Measurements from ENCODE around the gene SHC1.

SHC1 gene

DNA sequence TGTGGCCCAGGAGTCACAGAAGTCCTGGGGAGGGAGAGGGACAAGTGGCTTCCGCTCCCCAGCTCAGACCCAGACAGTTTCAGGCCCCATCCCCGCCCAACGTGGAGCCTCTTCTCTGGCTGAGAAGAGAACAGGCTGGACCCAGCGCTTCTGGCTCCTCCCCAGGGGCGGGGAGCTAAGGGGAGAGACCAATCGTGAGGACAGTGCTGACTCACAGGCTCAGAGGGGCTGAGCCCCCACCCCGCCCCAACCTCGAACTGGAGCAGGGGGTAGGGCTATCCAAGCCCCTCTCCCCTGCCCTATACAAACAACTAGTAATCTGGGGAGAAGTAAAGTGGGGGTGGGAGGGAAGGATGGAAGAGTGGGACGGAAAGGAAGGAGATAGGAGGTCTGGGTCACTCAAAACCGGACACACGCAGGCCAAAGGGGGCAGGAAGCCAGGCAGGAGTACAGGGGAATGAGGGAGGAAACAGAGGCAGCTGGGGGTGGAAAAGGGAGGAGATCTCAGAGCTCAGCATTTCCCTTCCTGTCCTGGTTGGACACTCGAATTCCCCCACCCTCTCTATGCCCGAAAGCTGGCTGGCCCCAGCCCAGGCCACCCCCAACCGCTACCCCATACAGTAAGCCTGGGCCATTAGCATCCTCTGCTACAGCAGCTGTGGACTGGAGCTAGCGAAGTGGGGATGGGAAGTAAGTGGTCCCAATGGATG is at the start of gene SHC1:
Gene SHC1, minus strand, starts transcription at position 117 of the 710 bp plus-strand sequence. CDS start 221 bp downstream, outside the sequence.
- TF ChIP-seq POLR2A (IDR thresholded peaks at IDR 0.05; ENCODE audit: low read length) (peak; percentile 85), GATA1 (IDR thresholded peaks at IDR 0.05; ENCODE audit: low read depth, low read length) (no peak)
- DNase-seq, result peak; percentile 90 to 94

GRCh38 chr1:155019377-155020245 is 49.1 kb upstream of the SHC1 start:
- DNase-seq, result no peak
- TF ChIP-seq GATA1 (IDR thresholded peaks at IDR 0.05; ENCODE audit: low read depth, low read length) (no peak), POLR2A (IDR thresholded peaks at IDR 0.05; ENCODE audit: low read length) (no peak)

GRCh38 chr1:155018617-155019348 is 48.2 kb upstream of the SHC1 start:
- no peak for DNase-seq
- TF ChIP-seq GATA1 (IDR thresholded peaks at IDR 0.05; ENCODE audit: low read depth, low read length) (no peak), POLR2A (IDR thresholded peaks at IDR 0.05; ENCODE audit: low read length) (no peak)

DNA sequence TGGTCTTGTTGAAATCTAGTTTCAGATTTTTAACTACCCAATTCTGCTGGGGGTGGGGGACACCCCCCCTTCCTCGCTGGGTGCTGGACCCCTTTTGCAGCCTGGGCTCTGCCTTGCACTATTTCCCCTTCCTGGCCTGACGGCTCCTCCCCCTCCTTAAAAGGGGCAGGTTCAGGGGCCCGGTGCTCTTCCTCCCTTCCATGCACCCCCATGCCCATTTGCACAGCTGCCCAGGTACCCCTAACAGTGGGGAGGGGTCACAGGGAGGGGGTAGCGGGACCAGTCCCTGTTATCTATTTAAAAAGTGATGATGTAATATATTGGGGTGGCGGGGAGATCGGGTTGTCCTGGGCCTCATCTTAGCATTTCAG is 47.4 kb upstream of the SHC1 start:
- TF ChIP-seq GATA1 (IDR thresholded peaks at IDR 0.05; ENCODE audit: low read depth, low read length), result no peak
- no peak for TF ChIP-seq POLR2A (IDR thresholded peaks at IDR 0.05; ENCODE audit: low read length)
- DNase-seq, result no peak

DNA sequence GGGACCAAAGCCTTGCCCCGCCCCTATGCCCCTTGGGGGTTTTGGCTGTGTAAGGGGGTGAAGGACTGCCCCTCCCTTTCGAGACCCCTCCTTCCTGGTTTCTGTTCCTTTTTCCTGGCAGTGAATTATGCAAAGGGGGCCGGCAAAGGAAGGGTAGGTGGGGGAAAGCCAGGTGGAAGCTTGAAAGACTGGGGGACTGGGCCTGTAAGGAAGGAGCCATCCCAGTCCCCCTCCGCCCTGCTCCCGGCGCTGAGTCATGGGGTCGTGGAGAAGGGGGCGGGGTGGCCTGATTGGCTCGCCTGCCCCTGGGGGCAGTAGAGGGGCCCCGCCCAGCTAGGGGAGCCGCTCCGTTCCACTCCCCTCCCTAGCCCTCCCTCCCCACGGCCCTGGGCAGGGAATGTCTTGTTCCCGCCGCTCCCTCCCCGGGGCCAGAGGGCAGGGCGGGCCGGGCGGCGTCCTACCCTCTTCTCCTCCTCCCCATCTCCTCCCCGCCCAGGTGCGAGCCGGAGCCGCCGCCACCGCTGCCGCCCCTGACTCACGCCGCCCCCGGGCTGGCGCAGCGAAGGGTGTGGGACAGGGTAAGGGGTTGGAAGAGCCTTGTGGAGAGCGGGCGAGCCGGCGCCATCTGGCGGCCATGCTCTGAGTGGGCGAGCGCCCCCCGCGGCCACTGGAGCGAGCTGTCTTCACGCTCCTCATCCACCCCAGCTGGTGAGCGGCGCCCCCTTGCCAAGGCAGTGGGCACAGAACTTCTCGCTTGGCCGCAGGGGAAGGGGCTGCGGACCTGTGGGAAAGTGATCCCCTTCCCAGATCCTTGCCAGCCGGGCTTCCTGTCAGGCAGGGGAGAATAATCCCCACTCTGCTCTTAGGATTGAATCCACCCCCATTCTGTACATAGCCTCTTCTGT is 46.7 kb upstream of the SHC1 start:
- TF ChIP-seq POLR2A (IDR thresholded peaks at IDR 0.05; ENCODE audit: low read length) (peak; percentile 33), GATA1 (IDR thresholded peaks at IDR 0.05; ENCODE audit: low read depth, low read length) (no peak)
- DNase-seq, result peak; percentile 89 to 95

GRCh38 chr1:155016231-155016831 is 45.8 kb upstream of the SHC1 start:
- DNase-seq, result no peak
- TF ChIP-seq GATA1 (IDR thresholded peaks at IDR 0.05; ENCODE audit: low read depth, low read length), result no peak
- peak; percentile 7 for TF ChIP-seq POLR2A (IDR thresholded peaks at IDR 0.05; ENCODE audit: low read length)

DNA sequence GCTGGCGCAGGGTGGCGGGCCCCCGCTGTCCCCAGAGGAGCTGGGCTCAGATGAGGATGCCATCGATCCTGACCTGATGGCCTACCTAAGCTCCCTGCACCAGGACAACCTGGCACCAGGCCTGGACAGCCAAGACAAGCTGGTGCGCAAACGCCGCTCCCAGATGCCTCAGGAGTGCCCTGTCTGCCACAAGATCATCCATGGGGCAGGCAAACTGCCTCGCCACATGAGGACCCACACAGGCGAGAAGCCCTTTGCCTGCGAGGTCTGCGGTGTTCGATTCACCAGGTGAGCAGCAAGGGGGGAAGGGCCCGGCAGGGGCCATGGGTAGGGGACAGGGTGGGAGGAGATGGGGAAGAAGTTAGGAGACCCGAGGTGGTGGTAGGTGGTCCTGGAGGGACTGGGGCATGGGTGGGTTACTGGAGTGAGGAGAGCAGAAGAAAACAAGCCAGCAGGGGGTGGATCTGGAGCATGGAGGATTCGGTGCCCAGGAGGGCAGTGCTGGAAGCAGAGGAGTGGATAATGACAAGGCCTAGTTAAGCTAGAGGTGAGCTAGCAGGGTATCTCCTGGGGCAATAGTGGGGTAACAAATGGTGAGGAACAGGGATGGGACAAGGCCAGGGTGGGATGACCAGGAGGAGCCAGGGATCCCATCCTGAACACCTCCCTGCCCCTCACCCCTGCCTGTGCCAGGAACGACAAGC is 45.1 kb upstream of the SHC1 start:
- peak; percentile 14 for TF ChIP-seq POLR2A (IDR thresholded peaks at IDR 0.05; ENCODE audit: low read length)
- no peak for TF ChIP-seq GATA1 (IDR thresholded peaks at IDR 0.05; ENCODE audit: low read depth, low read length)
- no peak for DNase-seq

DNA sequence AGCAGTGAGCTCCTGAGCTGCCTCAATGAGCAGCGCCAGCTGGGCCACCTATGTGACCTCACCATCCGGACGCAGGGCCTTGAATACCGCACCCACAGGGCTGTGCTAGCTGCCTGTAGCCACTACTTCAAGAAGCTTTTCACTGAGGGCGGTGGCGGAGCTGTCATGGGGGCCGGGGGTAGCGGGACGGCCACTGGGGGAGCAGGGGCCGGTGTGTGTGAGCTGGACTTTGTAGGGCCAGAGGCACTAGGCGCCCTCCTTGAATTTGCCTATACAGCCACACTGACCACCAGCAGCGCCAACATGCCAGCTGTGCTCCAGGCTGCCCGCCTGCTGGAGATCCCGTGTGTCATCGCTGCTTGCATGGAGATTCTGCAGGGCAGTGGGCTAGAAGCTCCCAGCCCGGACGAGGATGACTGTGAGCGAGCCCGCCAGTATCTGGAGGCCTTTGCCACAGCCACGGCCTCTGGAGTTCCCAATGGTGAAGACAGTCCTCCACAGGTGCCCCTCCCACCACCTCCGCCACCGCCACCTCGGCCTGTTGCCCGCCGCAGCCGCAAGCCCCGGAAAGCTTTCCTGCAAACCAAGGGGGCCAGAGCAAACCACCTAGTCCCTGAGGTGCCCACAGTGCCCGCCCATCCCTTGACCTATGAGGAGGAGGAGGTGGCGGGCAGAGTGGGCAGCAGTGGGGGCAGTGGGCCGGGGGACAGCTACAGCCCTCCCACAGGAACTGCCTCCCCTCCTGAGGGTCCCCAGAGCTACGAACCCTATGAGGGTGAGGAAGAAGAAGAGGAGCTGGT is 44.4 kb upstream of the SHC1 start:
- no peak for TF ChIP-seq POLR2A (IDR thresholded peaks at IDR 0.05; ENCODE audit: low read length)
- no peak for TF ChIP-seq GATA1 (IDR thresholded peaks at IDR 0.05; ENCODE audit: low read depth, low read length)
- DNase-seq, result no peak

GRCh38 chr1:155013632-155014031 is 43.1 kb upstream of the SHC1 start:
- DNase-seq, result peak; percentile 64 to 73
- TF ChIP-seq POLR2A (IDR thresholded peaks at IDR 0.05; ENCODE audit: low read length) (no peak), GATA1 (IDR thresholded peaks at IDR 0.05; ENCODE audit: low read depth, low read length) (no peak)

DNA sequence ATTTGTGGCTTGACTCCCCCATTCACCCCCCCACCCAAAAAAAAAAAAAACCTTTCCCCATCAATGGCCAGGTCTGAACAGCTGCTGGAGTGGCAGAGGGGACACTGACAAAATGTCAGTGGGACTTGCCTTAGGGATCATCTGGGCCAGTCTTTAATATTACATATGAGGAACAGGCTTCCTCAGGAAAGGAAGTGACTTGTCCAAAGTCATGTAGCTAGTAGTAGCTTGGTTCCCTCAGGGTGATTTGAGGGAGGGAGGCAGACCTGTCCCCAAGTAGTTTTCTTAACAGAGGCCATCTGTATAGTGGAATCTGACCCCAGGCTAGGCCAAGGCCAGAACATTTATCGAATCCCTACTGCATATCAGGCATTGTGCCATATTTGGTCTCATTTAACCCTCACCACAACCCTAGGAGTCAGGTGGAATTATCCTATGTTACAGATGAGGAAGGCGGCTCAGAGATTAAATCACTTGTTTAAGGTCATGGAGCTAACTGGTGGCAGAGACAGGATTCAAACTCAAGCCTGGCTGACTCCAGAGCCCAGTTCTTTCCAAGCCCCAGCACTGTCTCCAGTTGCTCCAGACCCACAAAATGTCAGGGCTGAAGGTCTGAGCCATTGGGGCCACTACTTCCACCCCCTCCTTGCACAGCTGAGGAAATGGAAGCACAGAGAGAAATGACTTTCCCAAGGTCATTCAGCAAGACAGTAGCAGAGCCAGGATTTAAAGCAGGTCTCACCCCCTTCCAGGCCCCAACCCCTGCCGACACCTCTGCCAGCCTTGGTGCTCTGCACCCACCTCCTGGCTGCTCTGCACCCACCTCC is 42.4 kb upstream of the SHC1 start:
- peak; percentile 47 to 50 for DNase-seq
- TF ChIP-seq GATA1 (IDR thresholded peaks at IDR 0.05; ENCODE audit: low read depth, low read length), result no peak
- no peak for TF ChIP-seq POLR2A (IDR thresholded peaks at IDR 0.05; ENCODE audit: low read length)

Measured in erythroblast (primary cell).